ENCODE results near the gene ZNF280B.
A peak's percentile ranks its signal among the peaks of the same experiment; 100 is the strongest.

ZNF280B gene

GRCh38 chr22:22508274-22509176 is at the start of gene ZNF280B:
ZNF280B (minus strand) TSS chr22:22508742; CDS start chr22:22489398, 19,344 bp downstream.
- TF ChIP-seq, protein P1, sequence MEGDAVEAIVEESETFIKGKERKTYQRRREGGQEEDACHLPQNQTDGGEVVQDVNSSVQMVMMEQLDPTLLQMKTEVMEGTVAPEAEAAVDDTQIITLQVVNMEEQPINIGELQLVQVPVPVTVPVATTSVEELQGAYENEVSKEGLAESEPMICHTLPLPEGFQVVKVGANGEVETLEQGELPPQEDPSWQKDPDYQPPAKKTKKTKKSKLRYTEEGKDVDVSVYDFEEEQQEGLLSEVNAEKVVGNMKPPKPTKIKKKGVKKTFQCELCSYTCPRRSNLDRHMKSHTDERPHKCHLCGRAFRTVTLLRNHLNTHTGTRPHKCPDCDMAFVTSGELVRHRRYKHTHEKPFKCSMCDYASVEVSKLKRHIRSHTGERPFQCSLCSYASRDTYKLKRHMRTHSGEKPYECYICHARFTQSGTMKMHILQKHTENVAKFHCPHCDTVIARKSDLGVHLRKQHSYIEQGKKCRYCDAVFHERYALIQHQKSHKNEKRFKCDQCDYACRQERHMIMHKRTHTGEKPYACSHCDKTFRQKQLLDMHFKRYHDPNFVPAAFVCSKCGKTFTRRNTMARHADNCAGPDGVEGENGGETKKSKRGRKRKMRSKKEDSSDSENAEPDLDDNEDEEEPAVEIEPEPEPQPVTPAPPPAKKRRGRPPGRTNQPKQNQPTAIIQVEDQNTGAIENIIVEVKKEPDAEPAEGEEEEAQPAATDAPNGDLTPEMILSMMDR (conservative IDR thresholded peaks at IDR 0.05; ENCODE audit: low read depth), result peak; percentile 82
- DNase-seq (ENCODE audit: low spot score), result peak; percentile 43
- ChIA-PET POLR2A (ENCODE audit: low non-redundant PET) (no interaction called here), CTCF (interaction anchor here (0.7 to 1.6 kb wide), 3 partner anchors 12 to 42 kb away, joined by 3 to 9 read pairs (median 5); no protein-coding TSS in a partner anchor)
- H3K27ac ChIP-seq, result peak within 1 kb of the TSS; percentile 22

GRCh38 chr22:22556995-22557925 is 48.7 kb upstream of the ZNF280B start:
- ChIA-PET CTCF (no interaction called here), POLR2A (ENCODE audit: low non-redundant PET) (no interaction called here)
- H3K27ac ChIP-seq, result no peak overlapping the region
- TF ChIP-seq, protein P1 (conservative IDR thresholded peaks at IDR 0.05; ENCODE audit: low read depth), result no peak
- DNase-seq (ENCODE audit: low spot score), result no peak

GRCh38 chr22:22556578-22556977 is 48.0 kb upstream of the ZNF280B start:
- DNase-seq (ENCODE audit: low spot score), result no peak
- no peak overlapping the region for H3K27ac ChIP-seq
- CTCF ChIA-PET, result no interaction called here
- POLR2A ChIA-PET (ENCODE audit: low non-redundant PET), result no interaction called here
- TF ChIP-seq, protein P1 (conservative IDR thresholded peaks at IDR 0.05; ENCODE audit: low read depth), result no peak

DNA sequence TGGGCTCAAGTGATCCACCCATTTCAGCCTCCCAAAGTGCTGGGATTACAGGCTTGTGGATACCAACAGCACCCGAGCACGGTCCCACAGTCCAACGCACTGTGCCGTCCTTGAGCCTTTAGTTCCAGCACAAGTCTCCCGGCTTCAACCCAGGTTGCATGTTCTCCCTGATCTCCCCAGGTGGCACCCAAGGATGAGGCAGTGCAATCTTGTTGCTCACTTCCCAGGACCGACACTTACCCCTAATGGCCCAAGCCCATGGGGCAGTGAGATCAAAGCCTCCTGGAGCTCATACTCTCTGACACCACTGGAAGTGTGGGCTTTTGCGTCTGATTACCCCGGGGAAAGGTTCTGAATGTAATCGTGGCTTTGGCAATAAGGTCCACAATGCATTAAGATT is 47.1 kb upstream of the ZNF280B start:
- POLR2A ChIA-PET (ENCODE audit: low non-redundant PET), result no interaction called here
- no peak for DNase-seq (ENCODE audit: low spot score)
- CTCF ChIA-PET, result no interaction called here
- no peak overlapping the region for H3K27ac ChIP-seq
- TF ChIP-seq, protein P1 (conservative IDR thresholded peaks at IDR 0.05; ENCODE audit: low read depth), result no peak

DNA sequence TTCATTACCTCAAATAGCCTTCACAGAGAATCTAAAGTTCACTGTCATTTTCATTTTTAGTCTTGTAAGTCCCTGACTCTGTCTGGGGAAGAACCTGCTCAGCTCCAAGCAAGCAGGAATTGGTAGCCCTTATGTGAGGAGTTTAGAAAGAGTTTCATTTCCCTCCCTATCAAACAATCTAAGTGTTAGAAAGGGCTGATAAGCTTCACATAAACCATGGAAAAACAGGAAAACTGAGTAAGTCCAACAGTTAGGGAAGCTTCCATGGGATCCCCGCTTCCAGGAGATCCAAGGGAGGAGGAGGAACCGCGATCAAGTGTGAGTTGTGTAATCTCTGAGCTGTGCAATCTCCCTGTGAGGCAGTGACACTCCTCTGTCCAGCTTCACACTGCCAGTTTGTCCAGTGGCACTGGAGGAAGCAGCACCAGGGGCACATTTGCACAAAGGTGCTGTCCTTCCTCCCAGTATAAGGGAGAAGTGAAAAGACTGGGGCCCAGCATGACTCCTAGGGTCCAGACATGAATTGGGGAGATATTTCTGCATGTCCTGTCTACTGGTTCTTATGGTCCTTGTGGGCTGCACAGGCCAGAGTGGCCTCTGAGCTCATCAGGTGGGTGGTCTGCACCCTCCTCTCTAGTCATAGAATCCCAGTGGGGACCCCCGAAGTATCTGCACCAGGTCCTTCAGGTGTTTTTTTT is 46.2 kb upstream of the ZNF280B start:
- CTCF ChIA-PET, result interaction anchor here (0.6 kb wide), 1 partner anchor 33 kb away, joined by 3 read pairs; no protein-coding TSS in a partner anchor
- POLR2A ChIA-PET (ENCODE audit: low non-redundant PET), result no interaction called here
- TF ChIP-seq, protein P1 (conservative IDR thresholded peaks at IDR 0.05; ENCODE audit: low read depth), result no peak
- DNase-seq (ENCODE audit: low spot score), result no peak
- H3K27ac ChIP-seq, result no peak overlapping the region
